Karpas-422 (cell line): ENCODE measurements around the gene STUB1. TPM values are rescaled to one million over a fixed set of nuclear protein-coding genes. Genes with fewer than 3 reads are reported as not detected.

Experiments
- DNase-seq: peaks from one replicate; pipeline ENCODE4 v3.0.0-alpha.2; 2015
- H2AFZ ChIP-seq: fragments of 200-600 bp; sonication (generic); 2 replicates; pipeline ENCODE4 v1.6.1; 2014; ENCODE audit warnings: antibody characterized with exemption, low read length, mixed read lengths
- H3K27ac ChIP-seq: fragments of 200-600 bp; sonication (generic); 2 replicates; pipeline ENCODE4 v1.5.1; 2014; ENCODE audit warnings: mild to moderate bottlenecking, low read length, moderate library complexity
- H3K27me3 ChIP-seq: fragments of 200-600 bp; sonication (generic); 2 replicates; pipeline ENCODE4 v1.6.1; 2014; ENCODE audit warnings: low read length, mixed read lengths
- H3K36me3 ChIP-seq: fragments of 200-600 bp; sonication (generic); 2 replicates; pipeline ENCODE4 v1.6.1; 2014; ENCODE audit warnings: low read length, mixed read lengths; ENCODE audit not compliant: insufficient read depth
- H3K4me1 ChIP-seq: fragments of 200-600 bp; sonication (generic); 2 replicates; pipeline ENCODE4 v1.6.1; 2014; ENCODE audit warnings: mild to moderate bottlenecking, low read length, mixed read lengths
- H3K4me2 ChIP-seq: fragments of 200-600 bp; sonication (generic); 2 replicates; pipeline ENCODE4 v1.6.1; 2014; ENCODE audit warnings: low read length, low read depth, mild to moderate bottlenecking; ENCODE audit not compliant: poor library complexity, severe bottlenecking
- H3K4me3 ChIP-seq: fragments of 200-600 bp; sonication (generic); 2 replicates; pipeline ENCODE4 v1.5.1; 2014; ENCODE audit warnings: mild to moderate bottlenecking, antibody characterized with exemption, low read length, mixed read lengths
- H3K79me2 ChIP-seq: fragments of 200-600 bp; sonication (generic); 2 replicates; pipeline ENCODE4 v1.6.1; 2014; ENCODE audit warnings: mild to moderate bottlenecking, low read length, mixed read lengths
- H3K9ac ChIP-seq: fragments of 200-600 bp; sonication (generic); 2 replicates; pipeline ENCODE4 v1.6.0; 2014; ENCODE audit warnings: low read length
- H3K9me2 ChIP-seq: fragments of 200-600 bp; sonication (generic), shearing (Covaris generic); replicated peaks from 2 replicates; pipeline ENCODE4 v1.6.0; 2014; ENCODE audit warnings: mild to moderate bottlenecking, low read length, moderate library complexity; ENCODE audit not compliant: insufficient read depth
- H3K9me3 ChIP-seq: fragments of 300-700, 200-600 bp; sonication (generic); 2 replicates; pipeline ENCODE4 v1.6.1; 2014; ENCODE audit warnings: low read length, mixed read lengths
- H4K20me1 ChIP-seq: fragments of 200-600 bp; sonication (generic); 2 replicates; pipeline ENCODE4 v1.6.1; 2014; ENCODE audit warnings: mild to moderate bottlenecking, antibody characterized with exemption, low read length, low read depth; ENCODE audit not compliant: insufficient read depth
- total RNA-seq: library from RNA; depleted of rRNA; stranded (reverse); fragments of >200 nt; shearing (Covaris generic); gene quantifications from 2 replicates; pipeline ENCODE4 v1.2.3, GENCODE V29; 2014; ENCODE audit warnings: low replicate concordance

STUB1 gene
- total RNA-seq, 1 experiment from 2014 or later = 145 TPM

- Histone ChIP-seq H3K9me2 (no peaks in the 10 kb centered on the region), H3K79me2 (0 out of 2 replicates have a peak, but pooled peaks cover 15% of the 10 kb centered on the region), H4K20me1 (peaks cover 19% of the 10 kb centered on the region), H3K4me1 (peaks cover 84% of the 10 kb centered on the region), H3K9me3 (no peaks in the 10 kb centered on the region), H3K4me3 (peak overlapping the region; percentile 97), H2AFZ (no peak overlapping the region), H3K9ac (peak overlapping the region; percentile 99), H3K27ac (no peak overlapping the region), H3K36me3 (0 out of 2 replicates have a peak, but pooled peaks cover 2% of the 10 kb centered on the region), H3K4me2 (peak overlapping the region; percentile 88), H3K27me3 (no peaks in the 10 kb centered on the region)
- peak; percentile 45 for DNase-seq
These were observed 41.7 kb downstream of the STUB1 start for GRCh38 chr16:721765-722540.

DNA sequence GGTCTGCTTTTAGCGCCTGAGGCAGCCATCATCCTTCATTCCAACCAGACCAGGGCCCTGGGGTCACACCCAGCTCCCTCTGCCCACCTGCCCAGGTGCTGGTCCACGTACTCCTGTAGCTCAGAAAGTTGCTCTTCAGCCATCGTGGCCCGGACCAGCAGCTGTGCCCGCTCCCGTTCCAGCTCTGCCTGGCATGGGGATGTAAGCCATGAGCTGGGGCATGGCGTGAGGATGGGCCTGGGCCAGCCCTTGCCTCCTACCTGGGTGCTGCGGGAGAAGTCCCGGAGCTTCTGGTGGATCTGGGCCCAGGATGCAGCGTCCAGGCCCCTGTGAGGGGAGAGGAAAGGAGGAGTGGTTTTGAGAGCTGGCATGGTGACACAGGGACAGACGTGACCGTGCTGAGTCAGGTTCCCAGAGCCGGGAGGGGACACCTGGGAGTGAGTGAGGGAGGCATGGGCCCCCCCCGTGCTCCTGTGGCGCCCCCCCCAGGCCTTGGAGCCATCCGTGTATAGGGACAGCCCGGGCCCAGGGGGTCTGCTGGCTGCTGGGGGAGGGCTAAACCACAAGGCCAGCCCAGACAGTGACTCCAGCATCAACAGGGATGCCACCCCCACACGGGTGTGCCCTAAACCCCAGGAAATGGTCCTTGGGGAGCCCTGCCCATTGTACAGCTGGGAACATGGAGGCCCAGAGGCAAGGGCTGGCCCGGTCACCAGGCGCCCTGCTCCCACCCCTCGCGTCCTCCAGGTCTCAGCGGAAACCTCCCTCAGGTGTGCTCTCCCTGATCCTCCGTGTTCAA, 42.8 kb downstream of the STUB1 start:
- peak overlapping the region; percentile 89 for H3K4me2 ChIP-seq
- peak overlapping the region; percentile 35; the same call in 1 of the 2 replicates for H3K4me3 ChIP-seq
- H3K9me2 ChIP-seq = no peaks in the 10 kb centered on the region
- peak; percentile 42 for DNase-seq
- H3K27ac ChIP-seq = peak overlapping the region; percentile 91
- peaks cover 81% of the 10 kb centered on the region for H3K4me1 ChIP-seq
- no peaks in the 10 kb centered on the region for H3K9me3 ChIP-seq
- H3K79me2 ChIP-seq = 0 out of 2 replicates have a peak, but pooled peaks cover 18% of the 10 kb centered on the region
- H3K27me3 ChIP-seq = no peaks in the 10 kb centered on the region
- H4K20me1 ChIP-seq = peaks cover 8% of the 10 kb centered on the region
- 0 out of 2 replicates have a peak, but pooled peaks cover 2% of the 10 kb centered on the region for H3K36me3 ChIP-seq
- H3K9ac ChIP-seq = peak overlapping the region; percentile 75
- H2AFZ ChIP-seq = no peak overlapping the region

- H3K4me3 ChIP-seq = peak overlapping the region; percentile 35; the same call in 1 of the 2 replicates
- peaks cover 22% of the 10 kb centered on the region; the same call in 1 of the 2 replicates for H3K79me2 ChIP-seq
- 0 out of 2 replicates have a peak, but pooled peaks cover 2% of the 10 kb centered on the region for H3K36me3 ChIP-seq
- peak overlapping the region; percentile 75 for H3K9ac ChIP-seq
- peak; percentile 52 for DNase-seq
- peaks cover 8% of the 10 kb centered on the region for H4K20me1 ChIP-seq
- no peaks in the 10 kb centered on the region for H3K9me2 ChIP-seq
- H3K4me2 ChIP-seq = peak overlapping the region; percentile 89
- H3K9me3 ChIP-seq = no peaks in the 10 kb centered on the region
- peak overlapping the region; percentile 91 for H3K27ac ChIP-seq
- no peak overlapping the region for H2AFZ ChIP-seq
- H3K27me3 ChIP-seq = no peaks in the 10 kb centered on the region
- peaks cover 83% of the 10 kb centered on the region for H3K4me1 ChIP-seq
These were observed 43.5 kb downstream of the STUB1 start for GRCh38 chr16:723695-724094.

- Histone ChIP-seq H3K9me2 (no peaks in the 10 kb centered on the region), H3K27me3 (no peaks in the 10 kb centered on the region), H3K79me2 (peaks cover 28% of the 10 kb centered on the region), H3K4me2 (peak overlapping the region; percentile 89), H2AFZ (no peak overlapping the region), H3K4me1 (peaks cover 82% of the 10 kb centered on the region), H3K9me3 (no peaks in the 10 kb centered on the region), H3K9ac (peak overlapping the region; percentile 75), H4K20me1 (peaks cover 8% of the 10 kb centered on the region), H3K36me3 (0 out of 2 replicates have a peak, but pooled peaks cover 2% of the 10 kb centered on the region), H3K27ac (peak overlapping the region; percentile 91), H3K4me3 (peak overlapping the region; percentile 73; the same call in 1 of the 2 replicates)
- peak; percentile 77 for DNase-seq
These were observed 44.2 kb downstream of the STUB1 start for GRCh38 chr16:724188-725040.

DNA sequence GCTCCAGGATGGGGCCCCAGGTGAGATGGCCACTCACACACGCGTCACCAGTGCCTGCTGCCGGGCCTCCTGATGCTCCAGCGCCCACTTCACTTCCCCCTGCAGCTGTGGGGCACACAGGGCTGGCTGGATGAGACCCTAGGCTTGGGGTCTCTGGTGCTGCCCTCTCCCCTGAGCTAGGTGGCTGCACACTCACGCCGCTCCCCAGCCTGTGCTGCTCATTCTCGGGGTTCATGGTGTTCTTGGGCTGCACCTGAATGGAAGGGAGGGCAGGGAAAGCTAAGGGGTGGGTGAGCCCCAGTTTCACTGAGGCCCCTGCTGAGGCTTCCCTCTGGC, 44.8 kb downstream of the STUB1 start:
- Histone ChIP-seq H3K9me2 (no peaks in the 10 kb centered on the region), H3K36me3 (0 out of 2 replicates have a peak, but pooled peaks cover 3% of the 10 kb centered on the region), H3K79me2 (peaks cover 32% of the 10 kb centered on the region), H3K9ac (peak overlapping the region; percentile 75), H4K20me1 (peaks cover 8% of the 10 kb centered on the region), H3K4me2 (peak overlapping the region; percentile 89), H3K4me3 (peak overlapping the region; percentile 73; the same call in 1 of the 2 replicates), H2AFZ (no peak overlapping the region), H3K4me1 (peaks cover 82% of the 10 kb centered on the region), H3K27me3 (no peaks in the 10 kb centered on the region), H3K27ac (peak overlapping the region; percentile 91), H3K9me3 (no peaks in the 10 kb centered on the region)
- no peak for DNase-seq

GRCh38 chr16:725463-726187, 45.4 kb downstream of the STUB1 start:
- H3K27ac ChIP-seq = peak overlapping the region; percentile 91
- peak overlapping the region; percentile 75 for H3K9ac ChIP-seq
- peaks cover 8% of the 10 kb centered on the region for H4K20me1 ChIP-seq
- no peak overlapping the region for H2AFZ ChIP-seq
- peak overlapping the region; percentile 89 for H3K4me2 ChIP-seq
- H3K36me3 ChIP-seq = 0 out of 2 replicates have a peak, but pooled peaks cover 6% of the 10 kb centered on the region
- peaks cover 33% of the 10 kb centered on the region for H3K79me2 ChIP-seq
- peaks cover 83% of the 10 kb centered on the region for H3K4me1 ChIP-seq
- H3K9me2 ChIP-seq = no peaks in the 10 kb centered on the region
- peak; percentile 72 for DNase-seq
- no peaks in the 10 kb centered on the region for H3K9me3 ChIP-seq
- no peaks in the 10 kb centered on the region for H3K27me3 ChIP-seq
- peak overlapping the region; percentile 73 for H3K4me3 ChIP-seq

DNA sequence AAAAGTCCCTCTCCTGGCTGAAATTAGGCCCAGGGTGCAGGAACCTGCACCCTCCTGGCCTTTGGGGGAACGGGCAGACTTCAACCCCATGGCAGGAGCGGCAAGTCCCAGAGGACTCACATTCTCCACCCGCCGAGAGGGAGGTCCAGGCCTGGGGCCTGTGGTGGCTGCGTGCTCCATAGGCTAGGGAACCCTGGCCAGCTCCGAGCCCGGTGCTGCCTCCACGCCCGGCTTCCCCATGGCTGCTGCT, 45.9 kb downstream of the STUB1 start:
- no peak for DNase-seq
- Histone ChIP-seq H3K9me2 (no peaks in the 10 kb centered on the region), H3K36me3 (0 out of 2 replicates have a peak, but pooled peaks cover 6% of the 10 kb centered on the region), H3K9ac (peak overlapping the region; percentile 75), H3K27me3 (no peaks in the 10 kb centered on the region), H4K20me1 (peaks cover 8% of the 10 kb centered on the region), H3K27ac (peak overlapping the region; percentile 91), H3K9me3 (no peaks in the 10 kb centered on the region), H3K4me1 (peaks cover 88% of the 10 kb centered on the region), H3K4me2 (peak overlapping the region; percentile 89), H3K4me3 (peak overlapping the region; percentile 73), H2AFZ (no peak overlapping the region), H3K79me2 (peaks cover 33% of the 10 kb centered on the region)
